Stimulated activated CD4-positive, alpha-beta T cell treated with anti-CD3 and anti-CD28 coated beads, Interleukin-4, amount 100 ng/mL, for 24 hours (primary cell): ENCODE data around the gene ZNF322.
"Not testable (repeated sequence)": the region's sequence is repeated elsewhere in the genome, so short reads cannot be mapped to it uniquely, and the experiment has no call there.

Experiments used
- DNase-seq: peaks from one replicate; pipeline ENCODE4 v3.0.0-alpha.2; 2020

Gene ZNF322, protein sequence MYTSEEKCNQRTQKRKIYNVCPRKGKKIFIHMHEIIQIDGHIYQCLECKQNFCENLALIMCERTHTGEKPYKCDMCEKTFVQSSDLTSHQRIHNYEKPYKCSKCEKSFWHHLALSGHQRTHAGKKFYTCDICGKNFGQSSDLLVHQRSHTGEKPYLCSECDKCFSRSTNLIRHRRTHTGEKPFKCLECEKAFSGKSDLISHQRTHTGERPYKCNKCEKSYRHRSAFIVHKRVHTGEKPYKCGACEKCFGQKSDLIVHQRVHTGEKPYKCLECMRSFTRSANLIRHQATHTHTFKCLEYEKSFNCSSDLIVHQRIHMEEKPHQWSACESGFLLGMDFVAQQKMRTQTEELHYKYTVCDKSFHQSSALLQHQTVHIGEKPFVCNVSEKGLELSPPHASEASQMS

DNA sequence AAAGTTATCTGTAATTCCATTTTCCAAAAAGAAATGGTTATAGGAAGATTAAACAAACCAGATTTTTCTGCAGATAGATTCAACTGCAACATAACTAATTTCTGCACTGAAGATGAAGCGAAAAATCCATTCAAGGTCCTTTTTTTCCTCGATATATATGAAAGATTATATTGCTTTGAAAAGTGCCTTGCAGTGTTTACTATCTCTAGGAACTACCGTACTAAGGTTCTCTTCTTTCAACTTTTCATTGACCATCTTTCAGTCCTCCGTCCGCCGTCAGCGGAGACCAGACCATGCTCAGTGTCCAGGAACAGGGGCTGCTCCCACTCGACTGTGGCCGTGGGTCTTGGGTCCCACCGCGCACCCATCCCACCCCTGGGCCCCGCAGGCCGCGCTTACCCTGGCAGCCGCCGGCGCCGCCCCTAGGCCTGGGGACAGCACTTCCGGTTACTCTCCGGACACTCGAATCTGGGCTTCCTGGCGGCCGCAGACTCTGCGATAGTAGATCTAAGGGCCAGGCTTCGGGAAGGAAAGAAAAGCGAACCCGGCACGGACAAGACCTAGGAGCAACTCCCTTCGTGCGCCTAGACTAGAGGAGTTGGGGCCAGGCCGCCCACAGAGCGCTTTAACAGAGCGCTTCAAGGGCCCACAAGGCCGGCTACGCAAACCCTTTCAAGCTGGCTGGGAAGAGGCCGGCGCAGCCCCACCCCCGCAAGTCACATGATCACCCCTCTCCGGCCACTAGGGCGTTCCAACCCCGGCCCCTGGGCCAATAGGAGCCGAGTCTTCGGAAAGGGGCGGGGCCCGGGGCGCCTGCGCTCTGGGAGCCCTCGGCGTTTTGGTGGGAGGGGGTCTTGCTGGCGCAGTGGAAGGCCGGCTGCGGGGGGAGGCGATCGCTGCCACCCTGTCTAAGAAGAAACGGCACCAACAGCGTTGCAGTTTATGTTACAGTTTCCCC is at the start of gene ZNF322:
Gene ZNF322 (minus strand): TSS at position 705 of the 958 bp plus-strand sequence. CDS start 21,193 bp downstream, outside the sequence.
- DNase-seq: peak; percentile 90

DNA sequence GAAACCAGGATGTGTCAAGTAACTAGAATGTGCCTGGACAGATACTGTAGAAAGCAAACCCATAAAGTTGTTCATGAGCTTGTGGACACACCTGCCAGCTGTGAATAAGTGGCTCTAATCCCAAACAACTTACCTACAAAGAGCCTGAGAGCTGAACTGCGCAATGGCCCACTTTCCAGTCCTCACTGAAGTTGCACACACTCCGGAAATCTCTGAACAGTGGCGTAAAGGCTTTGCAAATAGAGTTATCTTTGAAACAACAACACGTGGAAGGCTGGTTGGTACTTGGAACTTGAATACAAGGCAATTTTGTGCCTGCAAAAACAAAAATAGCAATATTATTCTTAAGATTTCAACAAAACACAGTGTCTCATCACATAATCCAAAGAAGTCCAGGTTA is 46.2 kb upstream of the ZNF322 start:
- DNase-seq: not testable (repeated sequence)

- not testable (repeated sequence) for DNase-seq
Observed at GRCh38 chr6:26705352-26705751, 45.8 kb upstream of the ZNF322 start.

GRCh38 chr6:26701023-26701747 is 41.6 kb upstream of the ZNF322 start:
- not testable (repeated sequence) for DNase-seq

DNA sequence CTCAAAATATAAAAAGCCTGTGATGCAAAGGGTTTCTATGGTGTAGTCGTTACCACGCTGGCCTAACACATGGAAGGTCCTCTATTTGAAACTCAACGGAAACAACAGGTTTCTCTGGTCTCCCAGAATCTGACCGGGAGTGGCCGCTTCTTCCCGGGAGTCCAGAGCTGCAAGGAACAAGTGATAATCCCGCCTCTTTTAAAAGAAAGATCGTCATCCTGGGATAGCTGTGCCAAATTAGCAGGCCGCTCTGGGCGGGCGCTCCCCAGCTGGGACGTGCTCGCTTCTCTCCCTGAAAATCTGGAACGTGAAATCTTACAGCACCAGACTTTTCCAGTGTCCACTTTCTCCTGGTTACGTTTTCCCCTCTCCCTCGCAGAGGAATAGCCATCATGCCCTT is 38.0 kb upstream of the ZNF322 start:
- DNase-seq: not testable (repeated sequence)

GRCh38 chr6:26689324-26689947 is 29.9 kb upstream of the ZNF322 start:
- not testable (repeated sequence) for DNase-seq

GRCh38 chr6:26682435-26683042 is 23.0 kb upstream of the ZNF322 start:
- DNase-seq: not testable (repeated sequence)

GRCh38 chr6:26673287-26673686 is 13.7 kb upstream of the ZNF322 start:
- not testable (repeated sequence) for DNase-seq

DNA sequence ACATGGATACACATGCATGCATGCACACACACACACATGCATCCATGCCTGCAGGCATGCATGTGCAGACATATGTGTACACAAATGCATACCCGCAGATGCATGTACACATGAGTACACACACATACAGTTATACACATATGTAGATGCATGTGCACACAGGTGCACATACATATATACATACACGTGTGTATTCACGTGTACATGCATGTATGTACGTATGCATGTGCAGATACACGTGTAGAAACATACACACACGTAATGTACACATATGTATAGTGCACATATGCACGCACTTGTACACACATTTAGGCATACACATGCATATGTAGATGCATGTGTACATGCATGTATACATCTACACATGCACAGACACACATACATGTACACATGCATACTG is 11.0 kb upstream of the ZNF322 start:
- DNase-seq: not testable (repeated sequence)

- not testable (repeated sequence) for DNase-seq
Observed at GRCh38 chr6:26670003-26670402, 10.5 kb upstream of the ZNF322 start.

DNA sequence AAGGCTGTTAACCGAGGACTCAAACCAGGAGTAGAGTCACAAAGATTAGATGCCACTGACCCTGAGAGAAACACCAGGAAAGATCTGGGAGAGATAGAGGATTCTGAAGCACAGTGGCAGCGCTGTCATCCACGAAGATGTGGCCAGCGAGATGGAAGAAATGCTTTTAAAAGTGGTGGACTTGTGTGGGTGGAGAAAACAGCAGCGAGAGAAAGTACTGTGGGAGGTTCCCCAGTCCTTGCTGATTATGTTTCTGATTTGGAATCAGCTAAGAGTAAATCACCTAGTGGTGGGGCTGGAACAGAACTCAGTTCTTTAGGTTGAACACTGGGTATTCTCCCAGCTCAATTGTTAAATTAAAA is 435 bp upstream of the ZNF322 start:
- DNase-seq: peak; percentile 20

- DNase-seq: no peak
Observed at GRCh38 chr6:26657256-26657655, 2.3 kb downstream of the ZNF322 start.

DNA sequence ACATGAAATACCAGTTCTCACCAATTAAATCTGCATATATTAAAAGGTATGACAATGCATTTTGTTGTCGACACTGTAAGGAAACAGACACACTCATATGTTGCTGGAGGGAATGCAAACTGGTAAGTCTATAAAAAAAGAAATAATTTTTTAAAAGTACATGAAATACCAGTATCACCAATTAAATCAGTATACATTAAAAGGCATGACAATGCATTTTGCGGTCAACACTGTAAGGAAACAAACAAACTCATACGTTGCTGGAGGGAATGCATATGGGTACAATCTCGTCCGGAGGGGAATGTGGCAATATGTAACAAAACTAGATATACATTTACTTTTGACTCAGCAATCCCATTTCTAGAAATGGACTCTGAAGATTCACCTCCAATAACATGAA is 6.5 kb downstream of the ZNF322 start:
- DNase-seq: no peak

GRCh38 chr6:26651133-26651781 is 8.3 kb downstream of the ZNF322 start:
- no peak for DNase-seq

DNA sequence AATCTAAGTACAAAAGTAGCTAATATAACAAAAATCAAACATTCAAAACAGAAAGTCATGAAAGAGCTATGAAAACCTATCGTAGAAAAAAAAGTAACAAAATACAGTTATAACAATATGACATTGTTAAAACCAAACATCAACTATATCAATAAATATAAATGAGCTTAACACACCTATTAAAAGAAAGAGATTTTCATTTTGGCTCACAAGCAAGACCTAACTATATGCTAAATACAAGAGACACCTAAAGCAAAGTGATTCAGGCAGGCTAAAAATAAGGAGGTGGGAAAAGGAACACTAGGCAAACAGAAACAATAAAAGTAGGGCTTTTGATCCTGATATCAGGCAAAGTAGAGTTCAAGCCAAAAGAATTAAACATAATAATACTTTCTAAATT is 13.5 kb downstream of the ZNF322 start:
- DNase-seq: no peak

DNA sequence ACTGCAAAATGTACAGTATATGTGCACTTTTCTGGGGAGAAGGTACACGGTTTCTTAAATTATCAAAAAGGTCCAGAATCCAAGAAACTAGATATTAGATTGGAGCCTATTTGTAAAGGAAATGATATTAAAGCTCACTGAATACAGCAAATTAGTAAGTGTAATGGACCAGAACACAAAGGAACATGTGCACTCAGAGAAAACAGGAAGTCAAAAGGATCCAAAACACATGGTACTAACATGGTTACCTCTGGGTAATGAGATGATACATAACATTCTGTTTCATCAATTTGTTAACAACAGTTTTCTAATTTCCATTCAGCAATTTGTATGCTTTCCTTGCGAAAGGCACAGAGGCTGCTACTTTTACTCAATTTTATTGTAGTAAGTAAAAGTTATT is 18.7 kb downstream of the ZNF322 start:
- no peak for DNase-seq

GRCh38 chr6:26629359-26629758 is 30.2 kb downstream of the ZNF322 start:
- no peak for DNase-seq

GRCh38 chr6:26627843-26628242 is 31.7 kb downstream of the ZNF322 start:
- DNase-seq: no peak

DNA sequence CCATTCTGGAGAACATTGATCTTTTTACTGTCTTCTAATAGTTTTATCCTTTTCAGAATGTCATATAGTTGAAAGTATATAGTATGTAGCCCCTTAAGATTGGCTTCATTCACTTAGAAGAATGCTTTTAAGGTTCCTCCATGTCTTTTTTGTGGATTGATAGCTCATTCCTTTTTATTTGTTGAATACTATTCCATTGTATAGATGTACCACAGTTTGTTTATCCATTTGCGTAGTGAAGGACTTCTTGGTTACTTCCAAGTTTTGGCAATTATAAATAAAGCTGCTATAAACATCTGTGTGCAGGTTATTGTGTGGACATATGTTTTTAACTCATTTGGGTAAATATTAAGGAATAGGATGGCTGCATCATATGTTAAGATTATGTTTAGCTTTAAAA is 35.0 kb downstream of the ZNF322 start:
- no peak for DNase-seq

DNA sequence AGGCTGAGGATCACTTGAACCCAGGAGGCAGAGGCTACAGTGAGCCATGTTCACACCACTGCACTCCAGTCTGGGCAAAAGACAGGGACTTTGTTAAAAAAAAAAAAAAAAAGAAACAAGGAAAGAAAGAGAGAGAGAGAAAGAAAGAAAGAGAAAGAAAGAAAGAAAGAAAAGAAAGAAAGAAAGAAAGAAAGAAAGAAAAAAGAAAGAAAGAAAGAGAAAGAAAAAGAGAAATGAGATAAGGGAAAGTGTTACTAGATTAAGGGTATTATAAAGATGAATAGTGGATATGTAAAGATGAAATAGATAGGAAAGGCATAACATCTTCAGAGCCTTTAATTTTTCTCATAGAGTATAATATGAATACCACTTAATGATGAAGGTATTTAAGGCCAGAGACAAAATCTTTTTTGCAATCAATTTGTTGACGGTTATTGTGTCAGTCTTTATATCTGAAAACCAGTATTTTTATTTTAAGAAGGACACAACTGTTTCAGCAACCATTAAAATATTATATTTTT is 36.1 kb downstream of the ZNF322 start:
- DNase-seq: no peak
